Kidney tubule cell (primary cell): Measurements from ENCODE around the gene SLC12A3.

Experiments used
- DNase-seq: peaks from one replicate; pipeline ENCODE4 v3.0.0-alpha.2; 2018; ENCODE audit warnings: low spot score

SLC12A3 gene

DNA sequence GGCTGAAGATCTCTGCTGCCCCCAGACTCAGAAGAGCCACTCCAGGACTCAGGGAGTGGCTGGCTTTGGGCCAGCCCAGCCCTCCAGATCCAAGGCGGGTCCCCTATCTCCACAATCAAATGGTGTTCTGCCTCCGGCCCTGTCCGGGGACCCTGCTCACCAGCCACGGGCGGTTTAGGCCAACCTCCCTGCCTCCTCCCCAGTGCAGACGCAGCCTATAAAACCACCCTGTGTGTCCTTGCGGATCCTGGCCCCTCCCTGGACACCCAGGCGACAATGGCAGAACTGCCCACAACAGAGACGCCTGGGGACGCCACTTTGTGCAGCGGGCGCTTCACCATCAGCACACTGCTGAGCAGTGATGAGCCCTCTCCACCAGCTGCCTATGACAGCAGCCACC is at the start of gene SLC12A3:
Gene SLC12A3 (plus strand): TSS at position 248 of the 400 bp plus-strand sequence. CDS start 29 bp downstream, at position 277.
- no peak for DNase-seq

- DNase-seq: no peak
These were observed 49.3 kb upstream of the SLC12A3 start for GRCh38 chr16:56815721-56816120.

GRCh38 chr16:56817056-56817455 is 48.0 kb upstream of the SLC12A3 start:
- no peak for DNase-seq

DNA sequence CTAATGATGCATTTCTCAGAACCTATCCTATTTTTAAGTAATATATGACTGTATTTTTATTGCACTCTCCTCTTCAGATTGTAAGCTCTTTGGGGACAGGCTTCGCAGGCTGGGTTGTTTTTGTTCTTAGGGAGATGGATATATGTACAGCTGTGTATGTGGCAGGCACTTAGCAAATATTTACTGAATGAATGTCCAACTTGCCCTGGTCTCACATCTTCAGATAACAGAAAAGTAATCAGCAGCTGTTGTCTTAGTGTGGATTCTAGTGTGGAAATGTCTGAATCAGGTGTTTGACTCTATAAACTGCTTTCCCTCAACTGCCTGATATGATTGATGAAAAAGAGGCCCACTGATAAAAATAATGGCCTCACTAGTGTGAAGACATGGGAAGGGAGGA is 47.1 kb upstream of the SLC12A3 start:
- no peak for DNase-seq

- DNase-seq: no peak
These were observed 41.8 kb upstream of the SLC12A3 start for GRCh38 chr16:56823081-56823733.

DNA sequence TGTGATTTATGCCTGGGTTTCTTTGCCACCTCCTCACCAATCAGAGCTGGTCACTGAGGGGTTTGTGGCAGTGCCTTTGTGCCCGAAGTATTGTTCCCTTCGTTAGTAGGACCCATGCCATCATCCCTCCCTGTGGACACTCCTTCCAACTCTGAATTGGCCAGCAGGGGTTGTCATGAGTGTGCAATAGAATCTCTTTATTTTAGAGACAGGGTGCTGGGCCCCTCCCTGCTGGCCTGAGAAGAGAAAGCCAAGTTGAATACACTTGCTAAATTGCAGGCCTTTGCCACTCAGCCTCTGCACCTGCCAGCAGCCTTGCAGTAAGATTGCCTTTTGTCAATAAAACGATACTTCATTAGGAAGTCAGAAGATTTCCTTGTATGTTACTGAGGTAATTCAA is 40.7 kb upstream of the SLC12A3 start:
- DNase-seq: peak; percentile 30

- no peak for DNase-seq
These were observed 40.2 kb upstream of the SLC12A3 start for GRCh38 chr16:56824804-56825203.

DNA sequence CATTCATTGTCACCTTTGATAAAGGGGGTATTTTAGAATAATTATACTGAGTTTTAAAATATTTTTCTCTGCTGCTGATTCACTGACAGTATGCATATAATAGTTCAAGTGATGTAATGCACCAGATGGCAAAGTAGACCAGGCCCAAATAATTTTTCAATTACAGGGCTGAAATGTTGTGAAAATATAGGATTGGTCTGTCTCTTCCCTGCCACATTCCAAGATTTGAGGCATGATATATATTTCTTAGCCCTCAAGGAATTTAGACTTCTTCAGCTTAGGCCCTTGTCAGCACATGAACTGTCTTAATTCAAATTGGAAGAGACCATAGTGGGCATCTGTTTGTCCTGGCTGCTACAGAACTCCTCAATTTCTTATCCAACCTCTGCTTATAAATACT is 39.2 kb upstream of the SLC12A3 start:
- no peak for DNase-seq

DNA sequence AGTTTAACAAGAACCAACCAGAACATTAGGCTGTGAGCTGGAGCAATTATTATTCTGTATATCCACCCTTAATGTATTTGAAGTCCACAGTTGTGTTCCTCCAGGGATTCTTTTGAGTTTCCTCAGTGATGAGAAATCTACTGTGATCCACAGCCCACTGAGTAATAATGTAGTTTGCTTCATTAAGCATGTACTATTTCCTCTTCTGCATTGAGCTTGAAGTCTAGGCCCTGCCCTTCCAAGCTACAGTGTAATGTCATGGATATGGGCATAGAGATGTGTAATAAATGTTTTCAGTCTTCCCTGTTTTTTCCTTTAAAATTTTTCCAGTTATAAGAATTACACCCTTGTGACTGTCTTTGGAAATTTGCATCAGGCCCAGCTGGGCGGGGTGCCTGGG is 36.4 kb upstream of the SLC12A3 start:
- DNase-seq: peak; percentile 71

DNA sequence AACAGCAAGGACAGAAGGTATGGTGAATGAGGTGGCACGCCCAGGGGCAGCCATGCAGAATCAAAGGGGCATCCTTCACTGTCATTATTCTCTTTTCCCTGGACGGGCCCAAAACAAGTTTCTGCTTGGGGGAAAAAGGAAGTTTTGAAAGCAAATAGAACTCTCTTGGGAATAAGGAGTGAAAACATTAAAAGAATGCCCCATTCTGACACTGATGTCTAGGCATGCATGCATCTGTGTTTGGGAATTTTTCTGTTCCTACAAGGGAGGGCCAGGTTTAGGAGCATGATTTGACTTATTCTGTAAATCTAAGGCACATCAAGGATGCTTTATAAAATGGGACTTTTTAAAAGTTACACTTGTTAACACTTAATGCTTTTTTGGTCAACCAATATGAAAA is 34.3 kb upstream of the SLC12A3 start:
- DNase-seq: no peak

- DNase-seq: no peak
These were observed 32.2 kb upstream of the SLC12A3 start for GRCh38 chr16:56832768-56833167.

- DNase-seq: no peak
These were observed 31.6 kb upstream of the SLC12A3 start for GRCh38 chr16:56833243-56833970.

DNA sequence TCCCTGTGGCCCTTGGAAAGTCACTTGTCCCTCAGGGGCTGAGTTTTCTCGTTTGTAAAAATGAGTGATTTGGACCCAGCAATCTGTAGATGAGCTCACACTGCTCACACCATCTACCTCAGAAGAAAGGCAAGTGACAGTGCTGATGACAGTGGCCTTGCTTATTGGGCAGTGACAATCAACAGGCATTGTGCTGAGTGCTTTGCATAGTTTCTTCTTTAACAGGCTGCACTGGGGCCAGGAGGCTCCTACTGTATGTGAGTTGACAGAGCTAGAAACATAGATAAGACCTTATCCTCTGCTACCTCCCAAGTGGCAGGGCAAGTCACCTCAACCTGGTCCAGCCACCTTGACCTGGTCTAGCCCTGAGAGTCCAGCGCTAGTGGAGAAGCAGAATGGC is 29.7 kb upstream of the SLC12A3 start:
- no peak for DNase-seq

GRCh38 chr16:56836410-56837230 is 28.4 kb upstream of the SLC12A3 start:
- no peak for DNase-seq

DNA sequence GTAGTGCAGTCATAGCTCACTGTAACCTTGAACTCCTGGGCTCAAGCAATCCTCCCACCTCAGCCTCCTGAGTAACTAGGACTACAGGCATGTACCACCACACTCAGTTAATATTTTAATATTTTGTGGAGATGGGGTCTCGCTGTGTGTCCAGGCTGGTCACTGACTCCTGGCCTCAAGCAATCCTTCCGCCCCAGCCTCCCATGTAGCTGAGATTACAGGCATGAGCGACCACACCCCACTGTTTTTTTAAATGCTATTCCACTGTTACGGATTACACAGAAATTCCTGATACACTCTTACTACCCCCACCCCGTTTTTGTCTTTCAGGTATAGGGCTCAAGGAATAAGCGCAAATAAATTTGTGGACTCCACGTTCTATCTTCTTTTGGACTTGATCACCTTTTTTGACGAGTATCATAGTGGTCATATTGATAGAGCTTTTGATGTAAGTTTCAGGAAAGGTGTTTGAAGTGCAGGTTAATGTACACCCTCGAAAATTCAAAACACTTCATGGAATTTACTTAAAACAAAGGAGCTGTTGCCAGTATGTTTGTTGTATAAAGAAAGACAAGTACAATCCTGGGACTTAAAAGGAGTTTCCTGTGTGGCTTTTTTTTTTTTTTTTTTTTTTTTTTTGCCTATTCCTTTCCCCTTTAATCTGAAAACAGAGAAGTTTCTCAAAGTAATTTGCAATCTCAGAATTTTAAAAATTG is 26.2 kb upstream of the SLC12A3 start:
- DNase-seq: no peak

GRCh38 chr16:56841233-56841632 is 23.8 kb upstream of the SLC12A3 start:
- no peak for DNase-seq

DNA sequence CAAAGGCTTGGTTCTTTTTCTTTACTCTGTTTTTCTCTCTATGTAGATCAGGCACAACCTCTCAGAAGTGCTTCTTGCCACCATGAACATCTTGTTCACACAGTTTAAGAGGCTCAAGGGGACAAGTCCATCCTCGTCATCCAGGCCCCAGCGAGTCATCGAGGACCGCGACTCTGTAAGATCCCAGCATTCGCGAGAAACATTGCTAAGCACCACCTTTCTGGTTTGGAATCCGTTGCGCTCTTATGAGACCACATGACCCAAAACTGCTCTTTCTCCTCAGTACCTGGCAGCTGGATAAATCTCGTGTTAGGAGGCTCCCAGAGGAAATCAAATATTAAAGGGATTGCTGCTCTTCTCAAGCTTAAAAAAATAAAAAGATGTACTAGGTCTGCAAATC is 23.3 kb upstream of the SLC12A3 start:
- DNase-seq: no peak

DNA sequence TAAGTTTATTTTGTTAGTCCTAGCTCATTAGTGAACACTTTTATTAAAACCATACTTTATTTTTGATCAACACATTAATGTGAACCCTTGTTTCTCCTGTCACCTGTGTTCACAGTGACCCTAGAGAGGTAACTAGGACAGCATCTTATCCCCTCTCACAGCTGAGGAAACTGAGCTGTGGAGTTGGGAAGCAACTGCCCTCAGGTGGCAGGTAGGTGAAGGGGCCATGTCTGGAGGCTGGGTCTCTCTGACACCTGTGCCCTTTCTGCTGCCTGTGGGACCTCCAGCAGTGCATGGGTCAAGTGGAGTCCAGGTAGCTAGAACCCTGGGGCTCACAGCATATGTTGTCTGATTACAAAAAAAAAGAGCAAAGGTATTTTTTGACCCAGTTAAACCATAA is 22.9 kb upstream of the SLC12A3 start:
- no peak for DNase-seq

DNA sequence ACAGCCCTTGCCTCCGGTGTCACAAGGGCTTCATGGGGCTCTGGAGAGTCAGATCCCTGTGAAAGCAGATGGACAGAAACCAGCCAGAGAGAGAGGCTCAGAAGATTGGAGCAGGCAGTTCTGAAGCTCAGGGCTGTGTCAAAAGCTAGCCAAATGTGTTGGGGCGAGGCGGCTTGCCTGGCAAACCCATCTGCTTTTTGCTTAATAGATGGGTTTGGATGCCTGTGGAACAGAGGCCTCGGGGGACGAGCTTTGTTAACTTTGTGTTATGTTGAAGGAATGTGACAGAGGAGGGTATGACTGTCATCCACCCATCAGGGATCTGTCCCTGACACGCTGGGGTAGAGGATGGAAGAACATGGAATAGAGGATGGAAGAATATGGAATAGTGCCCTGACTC is 21.0 kb upstream of the SLC12A3 start:
- DNase-seq: no peak

GRCh38 chr16:56847173-56847910 is 17.7 kb upstream of the SLC12A3 start:
- peak; percentile 33 for DNase-seq
